NCI-H128 (cell line): ENCODE results near the gene DNAJC13.

Source experiments
- DNase-seq: peaks from one replicate; lab custom pipeline; 2025; ENCODE audit not compliant: unreplicated experiment; lab: John Stamatoyannopoulos, UW

Gene DNAJC13

DNA sequence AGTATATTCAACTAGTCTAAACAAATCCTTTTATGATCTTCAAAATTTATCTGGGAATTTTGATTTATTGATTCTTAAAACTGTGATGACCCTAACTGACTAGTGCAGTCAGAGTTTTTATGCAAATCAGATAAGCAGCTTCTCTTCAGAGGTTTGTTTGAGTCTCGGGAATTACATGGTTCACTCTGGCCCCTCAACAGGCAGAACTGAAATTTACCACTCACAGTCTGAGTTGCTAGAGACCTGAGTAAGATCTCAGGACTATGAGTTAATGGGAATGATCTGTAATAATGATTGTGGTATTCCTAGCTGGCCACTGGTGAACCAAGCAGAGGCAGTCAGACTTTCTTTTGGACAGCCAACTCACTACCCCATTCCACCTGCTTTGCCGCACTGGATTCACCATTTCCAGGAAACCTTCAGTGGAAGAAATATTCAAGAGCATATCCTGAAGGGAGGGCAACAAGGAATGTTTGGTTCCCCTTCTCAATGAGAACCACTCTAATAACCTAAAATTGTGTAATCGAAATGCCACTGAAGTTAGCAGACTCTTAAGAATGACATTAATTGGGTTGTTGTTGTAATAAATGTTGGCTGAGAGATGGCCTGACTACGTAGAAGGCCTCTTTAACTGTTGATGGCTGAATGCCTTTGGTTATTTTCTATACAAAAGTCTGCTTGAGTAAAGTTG, 11.5 kb upstream of the DNAJC13 start:
- no peak for DNase-seq

- no peak for DNase-seq
Observed at GRCh38 chr3:132406587-132406986, 10.7 kb upstream of the DNAJC13 start.

DNA sequence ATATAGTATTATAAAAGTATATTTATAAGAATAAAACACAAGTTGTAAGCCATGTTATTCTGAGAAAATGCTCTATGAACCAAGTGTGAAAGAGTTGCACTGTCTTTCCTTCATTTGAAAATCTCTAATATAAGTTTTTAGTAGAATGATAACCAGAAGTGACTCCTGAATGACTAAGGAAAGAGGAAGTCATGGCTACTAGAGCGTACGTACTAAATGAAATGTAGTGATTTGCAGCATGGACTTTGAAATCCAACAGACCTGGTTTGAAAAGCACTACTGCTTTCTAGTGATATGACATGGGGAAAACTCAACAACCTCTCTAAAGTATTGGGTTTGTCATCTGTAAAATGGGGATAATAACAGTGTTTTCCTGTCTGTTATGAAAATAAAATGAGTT, 10.3 kb upstream of the DNAJC13 start:
- no peak for DNase-seq

DNA sequence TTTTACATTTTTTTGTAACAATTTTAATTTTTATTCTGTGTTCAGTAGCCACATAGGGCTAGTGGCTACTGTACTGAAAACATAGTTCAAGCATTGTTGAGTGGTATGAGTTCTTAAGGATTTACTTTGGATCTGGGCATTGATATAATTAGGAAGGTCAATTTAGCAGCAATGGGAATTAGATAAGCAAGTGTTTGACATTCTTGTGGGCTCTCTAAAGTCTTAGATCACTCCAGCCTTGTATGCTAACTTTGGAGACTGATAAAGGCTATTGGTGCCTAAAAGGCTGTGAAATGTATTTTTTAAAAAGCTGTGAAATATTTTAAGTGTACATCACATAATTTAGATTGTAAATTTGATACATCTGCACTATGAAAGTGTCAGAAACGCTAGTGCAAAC, 2.5 kb upstream of the DNAJC13 start:
- no peak for DNase-seq

DNA sequence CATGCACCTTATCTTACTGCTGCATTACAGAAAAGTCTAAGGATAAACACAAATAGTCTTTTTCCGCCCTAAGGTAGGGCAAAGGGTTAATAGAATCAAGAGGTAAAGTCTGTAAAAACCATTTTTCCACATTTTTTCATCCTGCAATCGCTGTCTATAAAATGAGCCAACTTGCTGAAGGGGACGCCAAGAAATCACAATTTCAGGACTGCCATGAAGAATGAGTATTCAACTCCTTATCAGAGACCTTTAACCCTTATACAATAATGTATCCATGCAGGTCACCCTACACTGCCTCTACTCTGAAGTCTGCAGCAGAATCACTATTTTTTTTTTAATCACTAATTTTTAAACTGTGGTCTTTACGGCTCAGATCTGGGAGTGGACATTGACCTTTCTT, 1.1 kb upstream of the DNAJC13 start:
- no peak for DNase-seq

DNA sequence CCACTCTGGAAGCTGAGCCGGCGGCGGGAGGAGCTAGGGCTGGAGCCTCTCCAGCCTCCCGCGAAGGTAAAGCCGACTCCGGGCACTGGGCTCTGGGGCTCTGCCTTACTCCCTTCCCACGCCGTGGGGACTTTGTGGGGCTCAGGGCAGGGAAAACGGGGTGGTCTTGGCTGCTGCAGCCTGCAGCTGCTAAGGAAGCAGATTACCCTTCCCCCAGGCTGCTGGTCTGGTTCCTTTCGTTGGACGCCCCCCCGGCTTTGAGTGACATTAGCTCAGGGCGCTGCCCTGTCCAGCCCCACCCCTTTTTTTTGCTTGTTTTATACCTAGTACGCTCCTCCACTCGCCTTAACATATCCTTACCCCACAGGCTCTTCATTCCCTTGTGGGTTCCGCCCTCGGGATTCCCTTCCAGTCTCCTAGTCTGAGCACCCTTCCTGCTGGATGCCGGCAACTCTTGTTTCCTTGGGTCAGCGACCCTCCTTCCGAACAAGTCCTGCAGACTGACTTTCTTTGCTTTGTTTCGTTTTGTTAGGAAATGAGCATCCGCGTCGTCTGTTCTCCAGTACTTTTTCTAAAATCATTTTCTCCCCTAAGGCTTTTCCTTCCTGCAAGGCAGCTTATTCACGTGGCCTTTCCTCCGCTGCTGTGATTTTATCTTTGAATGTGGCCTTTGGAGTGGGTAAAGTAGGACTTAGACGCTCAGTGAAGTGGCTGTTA, 551 bp downstream of the DNAJC13 start:
- DNase-seq: no peak

- DNase-seq: no peak
Observed at GRCh38 chr3:132418916-132419315, 1.6 kb downstream of the DNAJC13 start.

GRCh38 chr3:132421832-132422231, 4.5 kb downstream of the DNAJC13 start:
- DNase-seq: no peak

DNA sequence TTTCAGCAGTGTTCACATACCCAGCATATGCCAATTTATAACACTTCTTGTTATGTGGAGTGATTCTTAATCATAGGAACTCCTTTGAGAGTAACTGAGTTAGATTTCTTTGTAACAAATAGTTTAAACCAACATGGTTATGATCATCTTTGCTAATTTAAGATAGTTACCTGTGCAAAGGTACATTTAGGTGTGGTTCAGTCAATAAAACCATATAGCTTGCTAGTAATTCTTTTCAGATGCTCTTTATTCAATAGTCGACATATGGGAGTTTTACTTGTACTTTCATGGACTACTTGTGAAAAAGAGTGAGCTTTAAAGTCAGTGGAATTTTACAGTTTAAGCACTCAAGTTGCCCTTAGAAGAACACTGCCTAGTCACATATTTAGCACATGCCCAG, 5.2 kb downstream of the DNAJC13 start:
- DNase-seq: no peak

DNA sequence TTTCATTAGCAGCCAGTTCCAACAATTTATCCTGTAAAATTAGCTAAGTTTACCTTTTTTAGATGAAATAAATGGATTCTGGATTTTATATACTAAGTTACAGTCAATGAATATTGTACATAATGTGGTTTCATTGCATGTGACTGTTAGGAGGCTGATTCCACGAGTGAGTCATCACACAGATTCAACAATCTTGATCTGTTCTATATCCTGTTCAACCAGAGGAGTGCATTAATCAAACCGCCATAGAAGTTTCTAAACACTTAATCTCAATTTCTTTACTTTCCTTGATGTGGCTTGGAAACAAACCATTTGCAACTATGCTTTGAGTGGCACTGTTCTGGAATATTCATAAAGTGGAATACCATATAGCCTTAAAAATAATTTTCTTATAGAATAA, 15.3 kb downstream of the DNAJC13 start:
- no peak for DNase-seq

- DNase-seq: no peak
Observed at GRCh38 chr3:132433121-132433520, 15.8 kb downstream of the DNAJC13 start.

DNA sequence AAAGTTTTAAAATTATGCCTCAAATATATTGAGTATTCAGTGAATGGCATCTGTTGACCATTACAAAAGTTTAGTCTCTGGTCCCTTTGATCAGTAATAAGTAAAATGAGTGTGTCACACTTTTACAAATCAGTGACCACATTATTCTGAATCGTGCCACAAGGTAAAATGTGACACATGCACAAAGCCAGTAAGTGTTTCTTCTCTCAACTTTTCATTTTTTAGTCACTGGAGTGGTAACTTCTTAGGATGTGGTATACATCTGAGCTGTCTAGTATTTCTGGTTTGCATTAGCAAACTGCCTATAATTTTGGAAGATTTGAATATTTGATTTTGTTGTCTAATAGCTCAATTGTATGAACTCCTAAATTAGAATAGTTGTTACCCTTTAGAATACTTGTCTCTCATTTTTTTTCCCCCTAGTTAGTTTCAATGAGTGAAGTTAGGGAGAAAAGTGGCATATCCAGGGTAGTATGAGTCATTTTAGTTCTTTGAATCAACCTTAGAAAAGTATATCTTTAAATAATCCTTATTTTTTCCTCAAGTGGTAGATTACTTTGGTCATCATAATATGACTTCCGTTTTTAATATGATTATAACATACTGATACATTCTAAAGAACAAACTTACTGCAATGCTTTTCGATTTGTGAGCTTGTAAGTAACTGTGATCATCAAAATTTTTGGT, 18.1 kb downstream of the DNAJC13 start:
- DNase-seq: no peak

DNA sequence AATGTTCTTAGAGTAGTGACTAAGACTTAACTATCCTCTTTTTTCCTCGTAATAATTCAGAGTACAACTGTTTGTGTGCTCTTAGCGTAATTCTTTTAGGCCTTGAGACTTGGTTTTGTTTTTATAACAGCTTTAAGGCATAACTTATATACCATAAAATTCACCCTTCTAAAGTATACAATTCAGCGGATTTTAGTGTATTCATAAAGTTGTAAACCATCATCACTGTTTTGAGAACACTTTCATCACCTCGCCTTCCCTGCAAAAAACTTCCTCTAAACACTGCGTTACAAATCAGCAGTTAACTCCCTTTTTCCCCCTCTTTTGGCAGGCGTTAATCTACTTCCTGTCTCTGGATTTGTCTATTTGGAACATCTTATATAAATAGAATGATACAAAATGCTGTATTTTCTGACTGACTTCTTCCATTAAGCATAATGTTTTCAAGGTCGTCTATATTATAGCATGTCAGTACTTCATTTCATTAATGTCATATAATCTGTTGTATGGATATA, 18.7 kb downstream of the DNAJC13 start:
- DNase-seq: no peak

DNA sequence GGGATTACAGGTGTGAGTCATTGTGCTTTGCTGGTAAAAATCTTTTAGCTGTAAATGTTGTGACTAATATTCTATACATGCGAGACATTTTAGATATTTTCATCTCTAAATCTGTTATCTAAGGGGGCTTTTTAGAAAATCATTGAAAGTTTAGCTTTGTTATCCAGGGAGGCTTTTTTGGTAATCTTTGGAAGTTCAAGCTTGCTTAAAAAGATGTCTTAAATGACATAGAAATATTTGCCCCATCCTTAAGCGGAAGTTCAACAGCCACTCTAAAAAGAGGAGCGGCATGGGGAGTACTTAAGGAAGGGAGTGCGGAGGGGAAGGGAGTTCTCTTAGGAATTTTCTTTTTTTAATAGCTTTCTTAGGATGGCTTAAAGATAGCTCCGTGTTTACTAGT, 26.1 kb downstream of the DNAJC13 start:
- no peak for DNase-seq

GRCh38 chr3:132444383-132444782, 27.1 kb downstream of the DNAJC13 start:
- DNase-seq: no peak

DNA sequence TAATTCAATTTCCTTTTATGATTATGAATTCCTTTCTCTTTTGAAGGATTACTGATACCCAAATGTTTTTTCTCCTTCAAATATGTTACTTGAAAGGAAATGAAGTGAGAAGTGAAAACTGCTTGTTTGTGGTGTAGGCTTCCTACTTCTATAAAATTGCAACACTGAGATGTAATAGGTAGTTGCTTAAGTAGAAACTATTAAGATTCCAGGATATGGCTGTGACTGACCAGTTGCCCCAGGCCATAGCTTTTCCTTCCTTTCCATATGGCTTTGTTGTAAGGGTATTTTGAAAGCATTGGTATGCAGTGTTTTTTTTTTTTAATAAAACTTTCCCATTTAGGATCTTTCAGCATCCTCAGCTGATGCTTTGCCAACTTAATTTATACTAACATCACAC, 28.5 kb downstream of the DNAJC13 start:
- no peak for DNase-seq

- no peak for DNase-seq
Observed at GRCh38 chr3:132448216-132448961, 31.1 kb downstream of the DNAJC13 start.

- no peak for DNase-seq
Observed at GRCh38 chr3:132456136-132456535, 38.8 kb downstream of the DNAJC13 start.

DNA sequence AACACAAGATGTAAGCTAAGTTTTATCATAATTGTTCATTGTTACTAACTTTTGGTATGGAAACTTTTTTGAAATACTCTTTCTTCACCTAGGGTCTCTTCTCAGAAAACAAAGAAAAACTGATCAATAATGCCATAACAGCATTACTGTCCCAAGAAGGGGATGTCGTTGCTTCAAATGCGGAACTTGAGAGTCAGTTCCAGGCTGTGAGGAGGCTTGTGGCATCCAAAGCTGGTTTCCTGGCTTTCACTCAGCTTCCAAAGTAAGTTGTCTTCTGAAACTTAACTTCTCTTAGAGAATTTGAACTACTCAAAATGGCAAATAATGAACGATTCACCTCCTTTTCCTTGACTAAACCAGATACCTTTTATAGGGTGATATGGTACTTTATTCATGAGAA, 39.3 kb downstream of the DNAJC13 start:
- DNase-seq: no peak

- no peak for DNase-seq
Observed at GRCh38 chr3:132457286-132457685, 40.0 kb downstream of the DNAJC13 start.

- DNase-seq: no peak
Observed at GRCh38 chr3:132459551-132459950, 42.2 kb downstream of the DNAJC13 start.
